ENCODE data around the gene LGI2.

The LGI2 gene

GRCh38 chr4:24956763-24957162 lies 74.0 kb downstream of the LGI2 start:
- no peak for DNase-seq

GRCh38 chr4:24956091-24956490 lies 74.7 kb downstream of the LGI2 start:
- no peak for DNase-seq

GRCh38 chr4:24952667-24953066 lies 78.1 kb downstream of the LGI2 start:
- no peak for DNase-seq

GRCh38 chr4:24949970-24950369 lies 80.8 kb downstream of the LGI2 start:
- no peak for DNase-seq

Measured in stimulated activated CD4-positive, alpha-beta T cell treated with anti-CD3 and anti-CD28 coated beads, Interleukin-12 subunit alpha, Interleukin-12 subunit beta, amount 100 ng/mL, for 4 hours (primary cell).